Breast epithelium (tissue), 3 donors: ENCODE results near the gene RABEP1.

Source experiments
- POLR2A ChIP-seq: fragments of 450-650 bp; IDR thresholded peaks from one replicate; pipeline ENCODE4 v1.6.1; 2016; ENCODE audit warnings: antibody characterized with exemption, mild to moderate bottlenecking, moderate library complexity
- POLR2AphosphoS5 ChIP-seq, 3 donors: sonication (generic); formaldehyde crosslinking; IDR thresholded peaks; one replicate each; pipeline ENCODE4 v1.6.1; 2017; ENCODE audit warnings: antibody characterized with exemption in 3 of 3
- TF ChIP-seq, protein P1 (sequence below), 3 donors: fragments of 450-650 bp; IDR thresholded peaks; one replicate each; pipeline ENCODE4 v1.5.1; 2016 to 2017; ENCODE audit warnings: antibody characterized with exemption in 3 of 3, mild to moderate bottlenecking in 3 of 3, moderate library complexity in 3 of 3

DNA sequence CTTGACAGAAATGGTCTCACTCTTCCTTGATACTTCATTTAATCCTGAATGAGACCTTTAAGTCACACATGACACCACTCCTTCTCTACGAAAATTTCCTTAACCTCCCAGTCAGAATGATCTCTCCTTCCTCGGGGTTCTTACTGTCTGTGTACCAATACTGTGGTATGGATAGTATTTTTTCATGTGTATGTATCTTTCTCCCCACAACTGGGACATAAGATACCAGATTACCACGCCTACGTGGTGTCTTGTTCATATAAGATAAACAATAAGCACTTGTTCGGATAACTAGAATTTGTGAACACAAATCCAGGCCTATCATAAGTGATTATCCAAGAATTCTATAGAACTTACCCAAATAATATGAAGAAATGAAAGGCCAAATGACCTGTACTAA is 126.1 kb downstream of the RABEP1 start:
- TF ChIP-seq, protein P1, sequence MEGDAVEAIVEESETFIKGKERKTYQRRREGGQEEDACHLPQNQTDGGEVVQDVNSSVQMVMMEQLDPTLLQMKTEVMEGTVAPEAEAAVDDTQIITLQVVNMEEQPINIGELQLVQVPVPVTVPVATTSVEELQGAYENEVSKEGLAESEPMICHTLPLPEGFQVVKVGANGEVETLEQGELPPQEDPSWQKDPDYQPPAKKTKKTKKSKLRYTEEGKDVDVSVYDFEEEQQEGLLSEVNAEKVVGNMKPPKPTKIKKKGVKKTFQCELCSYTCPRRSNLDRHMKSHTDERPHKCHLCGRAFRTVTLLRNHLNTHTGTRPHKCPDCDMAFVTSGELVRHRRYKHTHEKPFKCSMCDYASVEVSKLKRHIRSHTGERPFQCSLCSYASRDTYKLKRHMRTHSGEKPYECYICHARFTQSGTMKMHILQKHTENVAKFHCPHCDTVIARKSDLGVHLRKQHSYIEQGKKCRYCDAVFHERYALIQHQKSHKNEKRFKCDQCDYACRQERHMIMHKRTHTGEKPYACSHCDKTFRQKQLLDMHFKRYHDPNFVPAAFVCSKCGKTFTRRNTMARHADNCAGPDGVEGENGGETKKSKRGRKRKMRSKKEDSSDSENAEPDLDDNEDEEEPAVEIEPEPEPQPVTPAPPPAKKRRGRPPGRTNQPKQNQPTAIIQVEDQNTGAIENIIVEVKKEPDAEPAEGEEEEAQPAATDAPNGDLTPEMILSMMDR (IDR thresholded peaks at IDR 0.05) = no peak
- TF ChIP-seq POLR2A (no peak), POLR2AphosphoS5 (IDR thresholded peaks at IDR 0.05) (no peak)
